Activated naive CD8-positive, alpha-beta T cell (primary cell): ENCODE results near the gene ABL2.

Experiments
- H3K27ac Mint-ChIP-seq: one replicate; pipeline ENCODE4 v1.8.0; 2021; ENCODE audit warnings: mixed read lengths
- H3K27me3 Mint-ChIP-seq: one replicate; pipeline ENCODE4 v1.8.0; 2021; ENCODE audit warnings: mixed read lengths
- H3K36me3 Mint-ChIP-seq: one replicate; pipeline ENCODE4 v1.8.0; 2021; ENCODE audit warnings: mixed read lengths
- H3K4me1 Mint-ChIP-seq: one replicate; pipeline ENCODE4 v1.8.0; 2021; ENCODE audit warnings: low read depth, mixed read lengths
- H3K4me3 Mint-ChIP-seq: one replicate; pipeline ENCODE4 v1.8.0; 2021; ENCODE audit warnings: mild to moderate bottlenecking, mixed read lengths
- H3K9me3 Mint-ChIP-seq: one replicate; pipeline ENCODE4 v1.8.0; 2021; ENCODE audit warnings: low read depth, mixed read lengths

The ABL2 gene

GRCh38 chr1:179168536-179168935 is 60.9 kb downstream of the ABL2 start:
- H3K36me3 Mint-ChIP-seq: peaks cover 11% of the 10 kb centered on the region
- peaks cover 15% of the 10 kb centered on the region for H3K4me1 Mint-ChIP-seq
- H3K9me3 Mint-ChIP-seq: no peaks in the 10 kb centered on the region
- H3K4me3 Mint-ChIP-seq: no peak overlapping the region
- no peak overlapping the region for H3K27ac Mint-ChIP-seq
- no peaks in the 10 kb centered on the region for H3K27me3 Mint-ChIP-seq

GRCh38 chr1:179167955-179168354 is 61.5 kb downstream of the ABL2 start:
- peaks cover 15% of the 10 kb centered on the region for H3K4me1 Mint-ChIP-seq
- H3K27me3 Mint-ChIP-seq: no peaks in the 10 kb centered on the region
- H3K27ac Mint-ChIP-seq: no peak overlapping the region
- H3K9me3 Mint-ChIP-seq: no peaks in the 10 kb centered on the region
- peaks cover 11% of the 10 kb centered on the region for H3K36me3 Mint-ChIP-seq
- H3K4me3 Mint-ChIP-seq: no peak overlapping the region

- H3K9me3 Mint-ChIP-seq: no peaks in the 10 kb centered on the region
- no peak overlapping the region for H3K27ac Mint-ChIP-seq
- no peaks in the 10 kb centered on the region for H3K27me3 Mint-ChIP-seq
- peaks cover 15% of the 10 kb centered on the region for H3K36me3 Mint-ChIP-seq
- no peak overlapping the region for H3K4me3 Mint-ChIP-seq
- H3K4me1 Mint-ChIP-seq: peaks cover 15% of the 10 kb centered on the region
These were observed 62.1 kb downstream of the ABL2 start for GRCh38 chr1:179167418-179167777.

GRCh38 chr1:179166663-179167417 is 62.6 kb downstream of the ABL2 start:
- Mint-ChIP-seq H3K4me3 (no peak overlapping the region), H3K4me1 (peaks cover 15% of the 10 kb centered on the region), H3K9me3 (no peaks in the 10 kb centered on the region), H3K27ac (no peak overlapping the region), H3K27me3 (no peaks in the 10 kb centered on the region), H3K36me3 (peaks cover 17% of the 10 kb centered on the region)

GRCh38 chr1:179164494-179164893 is 65.0 kb downstream of the ABL2 start:
- Mint-ChIP-seq H3K36me3 (peaks cover 18% of the 10 kb centered on the region), H3K27ac (no peak overlapping the region), H3K4me3 (no peak overlapping the region), H3K4me1 (peaks cover 9% of the 10 kb centered on the region), H3K9me3 (no peaks in the 10 kb centered on the region), H3K27me3 (no peaks in the 10 kb centered on the region)

- H3K4me3 Mint-ChIP-seq: no peak overlapping the region
- no peak overlapping the region for H3K27ac Mint-ChIP-seq
- H3K27me3 Mint-ChIP-seq: no peaks in the 10 kb centered on the region
These were observed 72.8 kb downstream of the ABL2 start for GRCh38 chr1:179156708-179157107.

GRCh38 chr1:179156026-179156425 is 73.5 kb downstream of the ABL2 start:
- peaks cover 8% of the 10 kb centered on the region for H3K36me3 Mint-ChIP-seq
- H3K4me3 Mint-ChIP-seq: no peak overlapping the region
- no peak overlapping the region for H3K27ac Mint-ChIP-seq
- no peaks in the 10 kb centered on the region for H3K9me3 Mint-ChIP-seq
- peaks cover 21% of the 10 kb centered on the region for H3K4me1 Mint-ChIP-seq
- H3K27me3 Mint-ChIP-seq: no peaks in the 10 kb centered on the region

More at GRCh38 chr1:179156708-179157107, 72.8 kb downstream of the ABL2 start:
- Mint-ChIP-seq H3K4me1 (peaks cover 20% of the 10 kb centered on the region), H3K36me3 (peaks cover 8% of the 10 kb centered on the region), H3K9me3 (no peaks in the 10 kb centered on the region)

GRCh38 chr1:179155615-179156014 is 73.9 kb downstream of the ABL2 start:
- H3K9me3 Mint-ChIP-seq: no peaks in the 10 kb centered on the region
- H3K36me3 Mint-ChIP-seq: peaks cover 8% of the 10 kb centered on the region
- no peak overlapping the region for H3K27ac Mint-ChIP-seq
- no peak overlapping the region for H3K4me3 Mint-ChIP-seq
- peaks cover 21% of the 10 kb centered on the region for H3K4me1 Mint-ChIP-seq
- H3K27me3 Mint-ChIP-seq: no peaks in the 10 kb centered on the region

GRCh38 chr1:179154437-179154836 is 75.0 kb downstream of the ABL2 start:
- no peak overlapping the region for H3K27ac Mint-ChIP-seq
- H3K36me3 Mint-ChIP-seq: peaks cover 11% of the 10 kb centered on the region

GRCh38 chr1:179153217-179153616 is 76.3 kb downstream of the ABL2 start:
- no peaks in the 10 kb centered on the region for H3K27me3 Mint-ChIP-seq
- peaks cover 13% of the 10 kb centered on the region for H3K36me3 Mint-ChIP-seq
- no peak overlapping the region for H3K4me3 Mint-ChIP-seq
- peaks cover 4% of the 10 kb centered on the region for H3K9me3 Mint-ChIP-seq
- H3K27ac Mint-ChIP-seq: no peak overlapping the region
- H3K4me1 Mint-ChIP-seq: peaks cover 23% of the 10 kb centered on the region

More at GRCh38 chr1:179154437-179154836, 75.0 kb downstream of the ABL2 start:
- H3K4me1 Mint-ChIP-seq: peaks cover 23% of the 10 kb centered on the region
- no peaks in the 10 kb centered on the region for H3K27me3 Mint-ChIP-seq
- H3K4me3 Mint-ChIP-seq: no peak overlapping the region
- peaks cover 4% of the 10 kb centered on the region for H3K9me3 Mint-ChIP-seq

- H3K4me3 Mint-ChIP-seq: no peak overlapping the region
- peaks cover 4% of the 10 kb centered on the region for H3K9me3 Mint-ChIP-seq
- peak overlapping the region; percentile 36 for H3K27ac Mint-ChIP-seq
- no peaks in the 10 kb centered on the region for H3K27me3 Mint-ChIP-seq
- H3K36me3 Mint-ChIP-seq: peaks cover 17% of the 10 kb centered on the region
- peaks cover 23% of the 10 kb centered on the region for H3K4me1 Mint-ChIP-seq
These were observed 77.4 kb downstream of the ABL2 start for GRCh38 chr1:179151908-179152682.

GRCh38 chr1:179146911-179147310 is 82.6 kb downstream of the ABL2 start:
- no peak overlapping the region for H3K4me3 Mint-ChIP-seq
- peaks cover 9% of the 10 kb centered on the region for H3K36me3 Mint-ChIP-seq
- H3K27ac Mint-ChIP-seq: peak overlapping the region; percentile 46
- peaks cover 4% of the 10 kb centered on the region for H3K9me3 Mint-ChIP-seq
- H3K4me1 Mint-ChIP-seq: peaks cover 30% of the 10 kb centered on the region
- H3K27me3 Mint-ChIP-seq: no peaks in the 10 kb centered on the region

- Mint-ChIP-seq H3K36me3 (peaks cover 9% of the 10 kb centered on the region), H3K27ac (peak overlapping the region; percentile 46), H3K9me3 (peaks cover 4% of the 10 kb centered on the region), H3K27me3 (no peaks in the 10 kb centered on the region), H3K4me1 (peaks cover 31% of the 10 kb centered on the region), H3K4me3 (no peak overlapping the region)
These were observed 83.0 kb downstream of the ABL2 start for GRCh38 chr1:179146476-179146875.

GRCh38 chr1:179145521-179145920 is 84.0 kb downstream of the ABL2 start:
- H3K4me3 Mint-ChIP-seq: no peak overlapping the region
- peaks cover 9% of the 10 kb centered on the region for H3K36me3 Mint-ChIP-seq
- peaks cover 39% of the 10 kb centered on the region for H3K4me1 Mint-ChIP-seq
- H3K9me3 Mint-ChIP-seq: peaks cover 4% of the 10 kb centered on the region
- H3K27me3 Mint-ChIP-seq: no peaks in the 10 kb centered on the region
- H3K27ac Mint-ChIP-seq: peak overlapping the region; percentile 7

GRCh38 chr1:179144626-179145025 is 84.9 kb downstream of the ABL2 start:
- Mint-ChIP-seq H3K27me3 (no peaks in the 10 kb centered on the region), H3K27ac (no peak overlapping the region), H3K9me3 (no peaks in the 10 kb centered on the region), H3K4me1 (peaks cover 43% of the 10 kb centered on the region), H3K36me3 (peaks cover 9% of the 10 kb centered on the region), H3K4me3 (no peak overlapping the region)
